Progenitor cell of endocrine pancreas (in vitro differentiated cells): ENCODE results near the gene FRMD4A. TPM values are rescaled to one million over a fixed set of nuclear protein-coding genes. Genes with fewer than 3 reads are reported as not detected.

ENCODE experiments used
- DNase-seq: peaks from one replicate; pipeline ENCODE4 v3.0.0; 2021; ENCODE audit warnings: low spot score; ENCODE audit not compliant: unreplicated experiment
- H3K27ac Mint-ChIP-seq: 2 replicates; pipeline ENCODE4 v1.8.0; 2021; ENCODE audit warnings: mild to moderate bottlenecking, moderate library complexity, mixed read lengths
- H3K27me3 Mint-ChIP-seq: 2 replicates; pipeline ENCODE4 v1.8.0; 2021; ENCODE audit warnings: mixed read lengths
- H3K36me3 Mint-ChIP-seq: 2 replicates; pipeline ENCODE4 v1.8.0; 2022; ENCODE audit warnings: mixed read lengths; ENCODE audit not compliant: insufficient read depth
- H3K4me1 Mint-ChIP-seq: 2 replicates; pipeline ENCODE4 v1.8.0; 2021; ENCODE audit warnings: low read depth, mixed read lengths
- H3K4me3 Mint-ChIP-seq: 2 replicates; pipeline ENCODE4 v1.8.0; 2021; ENCODE audit warnings: low read depth, mild to moderate bottlenecking, moderate library complexity, mixed read lengths
- H3K9me3 Mint-ChIP-seq: 2 replicates; pipeline ENCODE4 v1.8.0; 2021; ENCODE audit warnings: low read depth, mixed read lengths
- CTCF ChIP-seq: fragments of 200-600 bp; sonication (generic); IDR thresholded peaks from one replicate; pipeline ENCODE4 v1.5.0; 2021; ENCODE audit warnings: antibody characterized with exemption, mild to moderate bottlenecking; ENCODE audit not compliant: unreplicated experiment
- total RNA-seq: library from RNA; stranded (reverse); gene quantifications from 2 replicates; pipeline ENCODE4 v1.2.1, GENCODE V29; 2021

Gene FRMD4A
- total RNA-seq, 1 donor from 2014 or later, result 42.2 TPM

- H3K9me3 Mint-ChIP-seq, result no peaks in the 10 kb centered on the region
- no peak for DNase-seq
- TF ChIP-seq CTCF, result no peak
- no peak overlapping the region for H3K27ac Mint-ChIP-seq
- no peaks in the 10 kb centered on the region for H3K4me1 Mint-ChIP-seq
- H3K36me3 Mint-ChIP-seq, result no peaks in the 10 kb centered on the region
- no peaks in the 10 kb centered on the region for H3K27me3 Mint-ChIP-seq
- no peak overlapping the region for H3K4me3 Mint-ChIP-seq
Observed at GRCh38 chr10:13880760-13881159, 450.0 kb downstream of the FRMD4A start.

DNA sequence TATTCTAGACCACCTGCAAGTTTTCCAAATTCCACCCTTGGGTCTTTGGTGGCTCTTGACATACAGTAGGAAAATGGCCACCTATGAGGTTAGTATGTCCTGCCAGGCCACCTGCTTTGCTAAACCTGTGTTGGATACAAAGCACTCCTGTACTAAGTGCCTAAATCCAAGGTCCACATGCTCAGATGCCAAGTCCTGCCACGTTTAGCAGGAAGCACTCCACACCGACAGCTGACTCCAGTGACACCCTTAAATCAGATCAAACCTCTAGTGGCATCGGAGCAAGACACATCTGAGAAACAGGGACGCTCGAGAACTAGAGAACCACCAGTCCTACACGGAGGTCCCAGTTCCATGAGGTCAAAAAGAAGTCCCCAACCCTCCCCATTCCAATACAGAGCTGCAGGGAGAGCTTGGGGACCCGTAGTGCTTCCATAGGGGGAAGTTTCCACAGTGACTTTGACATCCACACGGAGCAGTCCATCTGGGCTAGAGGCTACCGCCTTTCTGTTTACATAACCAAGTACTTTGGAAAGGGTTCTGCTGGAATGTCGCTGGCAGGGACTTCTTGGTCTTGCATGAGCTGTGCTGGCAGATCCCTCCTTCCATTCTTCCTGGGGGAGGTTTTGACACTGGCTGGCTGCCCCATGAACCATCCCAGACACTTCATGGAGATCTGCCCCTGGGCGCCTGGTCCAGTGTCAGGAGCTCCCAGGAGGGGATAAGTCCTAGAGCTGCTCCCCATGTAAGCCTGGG lies 453.4 kb downstream of the FRMD4A start:
- Mint-ChIP-seq H3K4me3 (no peak overlapping the region), H3K27me3 (no peaks in the 10 kb centered on the region), H3K27ac (no peak overlapping the region), H3K9me3 (no peaks in the 10 kb centered on the region), H3K4me1 (no peaks in the 10 kb centered on the region), H3K36me3 (no peaks in the 10 kb centered on the region)
- no peak for DNase-seq
- TF ChIP-seq CTCF, result no peak

- H3K9me3 Mint-ChIP-seq, result no peaks in the 10 kb centered on the region
- no peak for TF ChIP-seq CTCF
- H3K36me3 Mint-ChIP-seq, result no peaks in the 10 kb centered on the region
- H3K27me3 Mint-ChIP-seq, result no peaks in the 10 kb centered on the region
- H3K27ac Mint-ChIP-seq, result no peak overlapping the region
- no peaks in the 10 kb centered on the region for H3K4me1 Mint-ChIP-seq
- no peak for DNase-seq
- H3K4me3 Mint-ChIP-seq, result no peak overlapping the region
Observed at GRCh38 chr10:13873196-13873595, 457.5 kb downstream of the FRMD4A start.

- Mint-ChIP-seq H3K27ac (no peak overlapping the region), H3K36me3 (no peaks in the 10 kb centered on the region), H3K4me1 (no peaks in the 10 kb centered on the region), H3K9me3 (no peaks in the 10 kb centered on the region), H3K4me3 (no peak overlapping the region), H3K27me3 (no peaks in the 10 kb centered on the region)
- TF ChIP-seq CTCF, result no peak
- DNase-seq, result no peak
Observed at GRCh38 chr10:13872411-13872810, 458.3 kb downstream of the FRMD4A start.

DNA sequence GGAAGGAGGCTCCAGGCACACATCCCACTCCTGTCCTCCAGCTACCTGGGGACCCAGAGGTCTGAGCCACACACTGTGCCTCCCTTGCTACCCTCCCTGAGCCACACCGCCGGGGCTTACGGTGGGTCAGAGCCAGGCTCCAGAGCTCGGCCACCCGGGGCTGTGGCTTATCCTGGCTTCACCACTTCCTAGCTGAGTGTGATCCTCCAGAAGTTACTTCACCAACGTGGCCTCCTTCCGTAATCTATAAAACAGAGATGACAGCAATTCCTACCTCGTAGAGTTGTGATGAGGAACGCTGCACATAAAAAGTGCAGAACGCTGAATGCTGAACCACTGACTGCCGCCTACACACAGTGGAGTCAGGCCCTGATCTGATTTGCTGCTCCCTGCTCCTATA lies 458.9 kb downstream of the FRMD4A start:
- Mint-ChIP-seq H3K27me3 (no peaks in the 10 kb centered on the region), H3K9me3 (no peaks in the 10 kb centered on the region), H3K4me1 (no peaks in the 10 kb centered on the region), H3K36me3 (no peaks in the 10 kb centered on the region), H3K27ac (no peak overlapping the region), H3K4me3 (no peak overlapping the region)
- DNase-seq, result no peak
- TF ChIP-seq CTCF, result no peak
